HEK293 (cell line): ENCODE measurements around the gene HSFX3.

Experiments used
- CTCF ChIA-PET: fragments of 350-600 bp; formaldehyde crosslinking; extraction: SDS; loops from one replicate; lab custom pipeline; 2021; ENCODE audit warnings: antibody characterized with exemption; lab: Yijun Ruan, JAX
- POLR2A ChIA-PET: fragments of 300-600 bp; formaldehyde crosslinking; extraction: SDS; loops from one replicate; lab custom pipeline; 2020; ENCODE audit warnings: antibody characterized with exemption, inconsistent platforms; lab: Yijun Ruan, JAX
- H3K27ac ChIP-seq: fragments of 200-500 bp; sonication (Bioruptor generic); 2 replicates; pipeline ENCODE4 v1.5.1; 2014; ENCODE audit warnings: low read depth, low read length, control low read depth, inconsistent platforms; ENCODE audit errors: extremely low read depth
- H3K36me3 ChIP-seq, 2 experiments: fragments of 200-500 bp in 1 of 2; sonication (Bioruptor generic) in 1 of 2; 1 replicate in 1 of 2; 2 replicates in 1 of 2; pipeline ENCODE4 v1.5.1; 2014 to 2017; ENCODE audit warnings: inconsistent platforms in 2 of 2, low read length in 2 of 2; ENCODE audit not compliant: control insufficient read depth in 2 of 2, insufficient read depth in 1 of 2
- H3K4me1 ChIP-seq: fragments of 200-500 bp; sonication (Bioruptor generic); 2 replicates; pipeline ENCODE4 v1.5.1; 2014; ENCODE audit warnings: mild to moderate bottlenecking, low read length, inconsistent platforms; ENCODE audit not compliant: control insufficient read depth, insufficient read depth
- H3K4me3 ChIP-seq: 2 replicates; pipeline ENCODE4 v1.5.1; 2011; ENCODE audit warnings: low read depth, mild to moderate bottlenecking, control low read depth, low read length, moderate library complexity
- H3K9me3 ChIP-seq: fragments of 200-500 bp; sonication (Bioruptor generic); 2 replicates; pipeline ENCODE4 v1.5.1; 2014; ENCODE audit warnings: low read depth, low read length, inconsistent platforms; ENCODE audit not compliant: control insufficient read depth, insufficient read depth
- IKZF3 ChIP-seq: fragments of 450-650 bp; IDR thresholded peaks from 2 replicates; pipeline ENCODE4 v1.5.0; 2018; ENCODE audit warnings: missing biosample characterization, mild to moderate bottlenecking, missing genetic modification characterization, moderate library complexity
- INSM2 ChIP-seq: fragments of 450-650 bp; formaldehyde crosslinking; IDR thresholded peaks from 2 replicates; pipeline ENCODE4 v1.5.1; 2016; ENCODE audit warnings: missing biosample characterization, missing genetic modification characterization
- KLF8 ChIP-seq: fragments of 450-650 bp; formaldehyde crosslinking; IDR thresholded peaks from 2 replicates; pipeline ENCODE4 v1.5.1; 2016; ENCODE audit warnings: missing biosample characterization, missing genetic modification characterization
- WT1 ChIP-seq: fragments of 450-650 bp; formaldehyde crosslinking; IDR thresholded peaks from 2 replicates; pipeline ENCODE4 v1.5.1; 2016; ENCODE audit warnings: missing biosample characterization, missing genetic modification characterization
- ZBTB44 ChIP-seq: fragments of 450-650 bp; IDR thresholded peaks from 2 replicates; pipeline ENCODE4 v1.5.1; 2018; ENCODE audit warnings: missing biosample characterization, mild to moderate bottlenecking, missing genetic modification characterization
- ZBTB48 ChIP-seq: fragments of 450-650 bp; formaldehyde crosslinking; IDR thresholded peaks from 2 replicates; pipeline ENCODE4 v1.5.1; 2016; ENCODE audit warnings: missing biosample characterization, missing genetic modification characterization
- ZEB2 ChIP-seq: fragments of 450-650 bp; formaldehyde crosslinking; IDR thresholded peaks from 2 replicates; pipeline ENCODE4 v1.5.1; 2016; ENCODE audit warnings: missing biosample characterization, missing genetic modification characterization
- ZFP37 ChIP-seq: fragments of 450-650 bp; formaldehyde crosslinking; IDR thresholded peaks from 2 replicates; pipeline ENCODE4 v1.5.1; 2016; ENCODE audit warnings: missing biosample characterization, missing genetic modification characterization
- ZIC2 ChIP-seq: fragments of 450-650 bp; formaldehyde crosslinking; IDR thresholded peaks from 2 replicates; pipeline ENCODE4 v1.5.1; 2016; ENCODE audit warnings: missing biosample characterization, missing genetic modification characterization
- ZNF133 ChIP-seq: fragments of 450-650 bp; formaldehyde crosslinking; IDR thresholded peaks from 2 replicates; pipeline ENCODE4 v1.5.1; 2016; ENCODE audit warnings: missing biosample characterization, missing genetic modification characterization
- ZNF140 ChIP-seq: fragments of 450-650 bp; formaldehyde crosslinking; IDR thresholded peaks from 2 replicates; pipeline ENCODE4 v1.5.1; 2016; ENCODE audit warnings: missing biosample characterization, missing genetic modification characterization
- ZNF146 ChIP-seq: fragments of 450-650 bp; formaldehyde crosslinking; IDR thresholded peaks from 2 replicates; pipeline ENCODE4 v1.5.1; 2016; ENCODE audit warnings: missing biosample characterization, missing genetic modification characterization
- ZNF23 ChIP-seq: fragments of 450-650 bp; formaldehyde crosslinking; IDR thresholded peaks from 2 replicates; pipeline ENCODE4 v1.5.1; 2016; ENCODE audit warnings: missing biosample characterization, missing genetic modification characterization, borderline replicate concordance
- ZNF311 ChIP-seq: fragments of 450-650 bp; formaldehyde crosslinking; IDR thresholded peaks from 2 replicates; pipeline ENCODE4 v1.5.1; 2017; ENCODE audit warnings: missing biosample characterization, missing genetic modification characterization, borderline replicate concordance
- ZNF341 ChIP-seq: fragments of 450-650 bp; formaldehyde crosslinking; IDR thresholded peaks from 2 replicates; pipeline ENCODE4; 2016; ENCODE audit warnings: low read depth, missing biosample characterization, missing genetic modification characterization
- ZNF37A ChIP-seq: fragments of 450-650 bp; IDR thresholded peaks from 2 replicates; pipeline ENCODE4 v1.5.1; 2018; ENCODE audit warnings: missing biosample characterization, missing genetic modification characterization
- ZNF473 ChIP-seq: fragments of 450-650 bp; formaldehyde crosslinking; IDR thresholded peaks from 2 replicates; pipeline ENCODE4 v1.5.1; 2017; ENCODE audit warnings: missing biosample characterization, missing genetic modification characterization
- ZNF549 ChIP-seq: fragments of 450-650 bp; IDR thresholded peaks from 2 replicates; pipeline ENCODE4 v1.5.1; 2018; ENCODE audit warnings: missing biosample characterization, missing genetic modification characterization, mild to moderate bottlenecking, inconsistent platforms, moderate library complexity
- ZNF555 ChIP-seq: fragments of 450-650 bp; formaldehyde crosslinking; conservative IDR thresholded peaks from 2 replicates; pipeline ENCODE4 v1.5.1; 2017; ENCODE audit warnings: missing biosample characterization, mild to moderate bottlenecking, missing genetic modification characterization, inconsistent platforms
- ZNF664 ChIP-seq: fragments of 450-650 bp; formaldehyde crosslinking; IDR thresholded peaks from 2 replicates; pipeline ENCODE4 v1.5.1; 2016; ENCODE audit warnings: missing biosample characterization, missing genetic modification characterization
- ZNF768 ChIP-seq: fragments of 450-650 bp; formaldehyde crosslinking; IDR thresholded peaks from 2 replicates; pipeline ENCODE4 v1.5.1; 2018; ENCODE audit warnings: missing biosample characterization, mild to moderate bottlenecking, missing genetic modification characterization
- ZNF843 ChIP-seq: fragments of 450-650 bp; formaldehyde crosslinking; IDR thresholded peaks from 2 replicates; pipeline ENCODE4 v1.5.1; 2016; ENCODE audit warnings: missing biosample characterization, missing genetic modification characterization
- TF ChIP-seq, protein P1 (sequence below): fragments of 450-650 bp; formaldehyde crosslinking; IDR thresholded peaks from 2 replicates; pipeline ENCODE4 v1.5.1; 2016; ENCODE audit warnings: missing biosample characterization, missing genetic modification characterization
- TF ChIP-seq, protein P2 (sequence below): fragments of 450-650 bp; formaldehyde crosslinking; IDR thresholded peaks from 2 replicates; pipeline ENCODE4 v1.5.1; 2016; ENCODE audit warnings: missing biosample characterization, missing genetic modification characterization

Gene HSFX3

DNA sequence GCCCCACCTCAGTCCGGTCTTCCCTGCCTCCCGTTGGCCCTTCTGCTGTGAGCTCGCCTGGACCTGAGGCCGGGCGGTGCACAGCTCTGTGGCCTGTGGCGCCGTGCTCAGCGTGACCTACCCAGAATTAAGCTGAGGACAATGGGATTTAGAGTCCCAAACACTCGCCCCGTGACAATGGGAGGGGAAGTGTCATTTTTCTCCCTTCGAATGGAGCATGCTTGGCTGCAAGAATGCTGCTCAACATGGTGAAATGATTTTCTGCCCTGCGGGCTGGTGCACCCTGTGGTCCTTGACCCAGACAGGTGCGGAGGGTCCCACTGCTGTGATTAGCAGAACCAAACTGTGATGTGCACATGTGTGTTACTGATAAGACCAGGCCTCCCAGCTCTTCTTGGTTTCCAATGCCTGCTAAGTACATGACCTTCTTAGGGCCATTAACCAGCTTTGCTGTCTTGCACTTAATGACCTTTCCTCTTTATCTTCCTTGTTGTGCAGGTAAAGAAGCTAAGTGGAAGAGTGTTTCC is 8.1 kb downstream of the HSFX3 start:
- POLR2A ChIA-PET, result interaction anchor here (0.7 to 3.2 kb wide), 3 partner anchors 12 to 398 kb away, joined by 3 to 51 read pairs (median 19); partner anchors contain the start of genes EOLA2 and IDS
- Histone ChIP-seq H3K4me1 (no peaks in the 10 kb centered on the region), H3K9me3 (no peaks in the 10 kb centered on the region), H3K36me3 (peaks cover 0 to 12% of the 10 kb centered on the region in 2 experiments; a peak in 1 of 3 replicates), H3K4me3 (peak overlapping the region; percentile 59), H3K27ac (peak overlapping the region; percentile 65; the same call in 1 of the 2 replicates)
- TF ChIP-seq ZIC2 (tag by site-specific recombination) (peak; percentile 74), ZEB2 (no peak)
- CTCF ChIA-PET, result interaction anchor here (0.6 kb wide), 1 partner anchor 17 kb away, joined by 3 read pairs; no protein-coding TSS in a partner anchor

- POLR2A ChIA-PET, result interaction anchor here (0.6 to 3.2 kb wide), 10 partner anchors 11 to 1046 kb away, joined by 3 to 51 read pairs (median 4); partner anchors contain the start of genes EOLA2 and IDS
- CTCF ChIA-PET, result interaction anchor here (0.6 to 2.0 kb wide), 4 partner anchors 12 to 29 kb away, joined by 3 to 12 read pairs (median 3); no protein-coding TSS in a partner anchor
- H3K4me1 ChIP-seq, result no peaks in the 10 kb centered on the region
- peaks cover 0 to 12% of the 10 kb centered on the region in 2 experiments; a peak in 1 of 3 replicates for H3K36me3 ChIP-seq
- peak within 1 kb of the TSS; percentile 65 for H3K27ac ChIP-seq
- no peaks in the 10 kb centered on the region for H3K9me3 ChIP-seq
- H3K4me3 ChIP-seq, result peak within 1 kb of the TSS; percentile 59
- TF ChIP-seq ZBTB44 (tag by site-specific recombination), result peak; percentile 98
- TF ChIP-seq ZNF843, result no peak
- peak; percentile 89 for TF ChIP-seq IKZF3
- TF ChIP-seq ZNF37A (tag by site-specific recombination), result no peak
- no peak for TF ChIP-seq ZNF768 (tag by site-specific recombination)
- no peak for TF ChIP-seq ZNF311 (tag by site-specific recombination)
- TF ChIP-seq ZNF473 (tag by site-specific recombination), result no peak
- TF ChIP-seq, protein P1, sequence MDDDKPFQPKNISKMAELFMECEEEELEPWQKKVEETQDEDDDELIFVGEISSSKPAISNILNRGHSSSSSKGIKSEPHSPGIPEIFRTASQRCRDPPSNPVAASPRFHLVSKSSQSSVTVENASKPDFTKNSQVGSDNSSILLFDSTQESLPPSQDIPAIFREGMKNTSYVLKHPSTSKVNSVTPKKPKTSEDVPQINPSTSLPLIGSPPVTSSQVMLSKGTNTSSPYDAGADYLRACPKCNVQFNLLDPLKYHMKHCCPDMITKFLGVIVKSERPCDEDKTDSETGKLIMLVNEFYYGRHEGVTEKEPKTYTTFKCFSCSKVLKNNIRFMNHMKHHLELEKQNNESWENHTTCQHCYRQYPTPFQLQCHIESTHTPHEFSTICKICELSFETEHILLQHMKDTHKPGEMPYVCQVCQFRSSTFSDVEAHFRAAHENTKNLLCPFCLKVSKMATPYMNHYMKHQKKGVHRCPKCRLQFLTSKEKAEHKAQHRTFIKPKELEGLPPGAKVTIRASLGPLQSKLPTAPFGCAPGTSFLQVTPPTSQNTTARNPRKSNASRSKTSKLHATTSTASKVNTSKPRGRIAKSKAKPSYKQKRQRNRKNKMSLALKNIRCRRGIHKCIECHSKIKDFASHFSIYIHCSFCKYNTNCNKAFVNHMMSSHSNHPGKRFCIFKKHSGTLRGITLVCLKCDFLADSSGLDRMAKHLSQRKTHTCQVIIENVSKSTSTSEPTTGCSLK, result no peak
- TF ChIP-seq, protein P2, sequence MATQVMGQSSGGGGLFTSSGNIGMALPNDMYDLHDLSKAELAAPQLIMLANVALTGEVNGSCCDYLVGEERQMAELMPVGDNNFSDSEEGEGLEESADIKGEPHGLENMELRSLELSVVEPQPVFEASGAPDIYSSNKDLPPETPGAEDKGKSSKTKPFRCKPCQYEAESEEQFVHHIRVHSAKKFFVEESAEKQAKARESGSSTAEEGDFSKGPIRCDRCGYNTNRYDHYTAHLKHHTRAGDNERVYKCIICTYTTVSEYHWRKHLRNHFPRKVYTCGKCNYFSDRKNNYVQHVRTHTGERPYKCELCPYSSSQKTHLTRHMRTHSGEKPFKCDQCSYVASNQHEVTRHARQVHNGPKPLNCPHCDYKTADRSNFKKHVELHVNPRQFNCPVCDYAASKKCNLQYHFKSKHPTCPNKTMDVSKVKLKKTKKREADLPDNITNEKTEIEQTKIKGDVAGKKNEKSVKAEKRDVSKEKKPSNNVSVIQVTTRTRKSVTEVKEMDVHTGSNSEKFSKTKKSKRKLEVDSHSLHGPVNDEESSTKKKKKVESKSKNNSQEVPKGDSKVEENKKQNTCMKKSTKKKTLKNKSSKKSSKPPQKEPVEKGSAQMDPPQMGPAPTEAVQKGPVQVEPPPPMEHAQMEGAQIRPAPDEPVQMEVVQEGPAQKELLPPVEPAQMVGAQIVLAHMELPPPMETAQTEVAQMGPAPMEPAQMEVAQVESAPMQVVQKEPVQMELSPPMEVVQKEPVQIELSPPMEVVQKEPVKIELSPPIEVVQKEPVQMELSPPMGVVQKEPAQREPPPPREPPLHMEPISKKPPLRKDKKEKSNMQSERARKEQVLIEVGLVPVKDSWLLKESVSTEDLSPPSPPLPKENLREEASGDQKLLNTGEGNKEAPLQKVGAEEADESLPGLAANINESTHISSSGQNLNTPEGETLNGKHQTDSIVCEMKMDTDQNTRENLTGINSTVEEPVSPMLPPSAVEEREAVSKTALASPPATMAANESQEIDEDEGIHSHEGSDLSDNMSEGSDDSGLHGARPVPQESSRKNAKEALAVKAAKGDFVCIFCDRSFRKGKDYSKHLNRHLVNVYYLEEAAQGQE, result no peak
- TF ChIP-seq ZNF555 (tag by site-specific recombination), result no peak
- peak; percentile 15; the same call in 1 of the 2 replicates for TF ChIP-seq KLF8 (tag by site-specific recombination)
- TF ChIP-seq ZBTB48 (tag by site-specific recombination), result no peak
- TF ChIP-seq ZNF664 (tag by site-specific recombination), result no peak
- 0 out of 2 replicates have a peak, but pooled peaks have one; percentile 45 for TF ChIP-seq INSM2 (tag by site-specific recombination)
- peak; percentile 99 for TF ChIP-seq ZNF341
- TF ChIP-seq ZFP37, result no peak
- no peak for TF ChIP-seq ZNF146 (tag by site-specific recombination)
- peak; percentile 7; the same call in 1 of the 2 replicates for TF ChIP-seq WT1 (tag by site-specific recombination)
- TF ChIP-seq ZNF23 (tag by site-specific recombination), result no peak
- TF ChIP-seq ZNF549, result no peak
- TF ChIP-seq ZNF133 (tag by site-specific recombination), result no peak
- no peak for TF ChIP-seq ZNF140 (tag by site-specific recombination)
Observed at GRCh38 chrX:149540621-149541520, 8.9 kb downstream of the HSFX3 start, which contains the start of gene EOLA1. Gene EOLA1 (plus strand): TSS chrX:149541012. CDS start chrX:149545631, 4,619 bp downstream.
